ENCODE data around the gene SLC30A4.
"Not testable (repeated sequence)": the region's sequence is repeated elsewhere in the genome, so short reads cannot be mapped to it uniquely, and the experiment has no call there.

The SLC30A4 gene, protein sequence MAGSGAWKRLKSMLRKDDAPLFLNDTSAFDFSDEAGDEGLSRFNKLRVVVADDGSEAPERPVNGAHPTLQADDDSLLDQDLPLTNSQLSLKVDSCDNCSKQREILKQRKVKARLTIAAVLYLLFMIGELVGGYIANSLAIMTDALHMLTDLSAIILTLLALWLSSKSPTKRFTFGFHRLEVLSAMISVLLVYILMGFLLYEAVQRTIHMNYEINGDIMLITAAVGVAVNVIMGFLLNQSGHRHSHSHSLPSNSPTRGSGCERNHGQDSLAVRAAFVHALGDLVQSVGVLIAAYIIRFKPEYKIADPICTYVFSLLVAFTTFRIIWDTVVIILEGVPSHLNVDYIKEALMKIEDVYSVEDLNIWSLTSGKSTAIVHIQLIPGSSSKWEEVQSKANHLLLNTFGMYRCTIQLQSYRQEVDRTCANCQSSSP

DNA sequence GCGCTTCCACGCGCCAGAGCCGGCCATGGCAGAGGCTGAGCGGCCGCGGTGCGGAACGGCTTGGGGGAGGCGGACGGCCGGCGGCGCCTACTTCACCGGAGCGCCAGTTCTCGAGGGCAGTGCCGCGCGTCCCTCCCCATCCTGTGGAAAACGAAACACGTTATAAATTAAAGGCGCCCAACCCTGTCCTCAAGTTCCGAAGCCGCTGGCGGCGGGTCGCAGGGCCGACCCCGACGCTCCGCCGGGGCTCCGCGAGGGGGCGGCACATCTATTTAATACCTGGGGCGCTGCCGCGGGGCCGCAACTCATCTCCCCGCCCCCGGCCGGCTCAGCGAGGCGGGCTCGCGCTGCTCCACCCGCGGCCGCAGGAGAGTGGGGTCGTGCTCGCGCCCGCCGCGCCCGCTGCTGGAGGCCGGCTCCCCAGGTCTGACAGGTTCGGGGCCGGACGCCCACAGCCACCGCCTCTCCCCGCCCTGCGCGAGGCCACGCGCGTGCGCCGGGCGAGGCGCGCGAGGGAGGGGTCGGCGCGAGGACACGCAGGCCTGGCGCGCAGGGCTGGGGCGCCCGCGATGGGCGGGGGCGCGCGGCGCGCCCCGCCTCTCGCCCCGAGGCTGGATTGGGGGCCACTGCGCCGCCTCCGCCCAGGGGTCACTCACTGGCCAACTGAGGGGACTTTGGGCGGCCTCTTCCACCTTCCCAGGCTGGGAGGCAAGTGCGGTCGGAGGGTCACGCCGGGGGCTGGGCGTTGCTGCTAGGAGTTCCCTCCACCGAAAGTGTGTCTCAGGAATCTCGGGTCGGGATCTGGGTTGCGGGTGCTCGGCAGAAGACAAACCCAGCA, at the start of gene SLC30A4:
Gene SLC30A4, minus strand, starts transcription at position 428 of the 838 bp plus-strand sequence. Its CDS starts 401 bp downstream, at position 27.
- peak; percentile 62 for DNase-seq (ENCODE audit: low read depth)

DNA sequence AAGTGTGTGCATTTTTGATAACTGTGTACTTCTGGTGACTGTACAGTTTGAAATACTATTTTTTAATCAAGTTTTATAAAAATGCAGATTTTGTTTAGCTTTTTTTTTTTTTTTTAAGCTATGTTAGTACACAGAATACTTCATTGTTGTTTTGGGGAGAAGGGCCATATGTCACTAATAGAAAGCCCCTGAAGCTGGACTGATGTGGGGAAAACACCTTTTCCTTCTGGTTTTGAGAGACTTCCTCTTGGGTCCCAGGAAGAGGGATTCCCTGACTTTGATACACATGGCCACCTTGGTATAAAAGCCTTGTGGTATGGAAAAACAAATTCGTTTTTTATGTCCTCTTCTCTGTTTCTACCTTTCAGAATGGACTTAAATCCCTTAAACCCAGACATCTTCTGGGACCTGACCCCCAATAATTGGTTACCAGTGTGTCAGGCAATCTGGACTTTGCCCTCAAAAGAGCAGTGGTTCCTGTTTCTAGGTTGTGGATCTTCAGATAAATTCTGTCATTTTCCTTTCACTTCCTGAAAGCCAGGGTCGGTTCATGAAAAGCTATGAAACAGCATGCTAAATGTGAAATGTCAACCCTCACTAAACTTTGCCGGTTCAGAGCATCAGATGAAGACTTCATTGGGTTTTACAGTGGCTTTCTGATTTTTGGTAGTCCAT, 33.5 kb upstream of the SLC30A4 start:
- DNase-seq (ENCODE audit: low read depth), result no peak

DNA sequence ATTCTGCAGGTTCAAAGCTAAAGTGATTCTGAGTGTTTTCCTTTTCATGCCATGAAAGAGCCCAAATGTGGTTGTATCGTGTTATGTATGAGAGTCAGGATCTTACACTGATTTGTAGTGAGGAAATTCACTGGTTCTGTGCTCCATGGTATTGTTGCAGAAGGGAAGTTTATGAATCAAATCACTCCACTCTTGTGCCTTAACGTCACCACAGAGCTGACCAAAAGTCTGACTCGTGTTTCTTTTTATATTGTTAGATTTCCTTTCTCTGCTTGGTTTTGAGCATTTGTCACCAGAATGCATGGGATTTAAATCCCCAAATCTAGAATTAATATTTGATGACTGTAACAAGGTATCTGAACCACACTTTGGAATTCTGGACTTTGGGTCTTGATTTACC, 29.1 kb upstream of the SLC30A4 start:
- no peak for DNase-seq (ENCODE audit: low read depth)

DNA sequence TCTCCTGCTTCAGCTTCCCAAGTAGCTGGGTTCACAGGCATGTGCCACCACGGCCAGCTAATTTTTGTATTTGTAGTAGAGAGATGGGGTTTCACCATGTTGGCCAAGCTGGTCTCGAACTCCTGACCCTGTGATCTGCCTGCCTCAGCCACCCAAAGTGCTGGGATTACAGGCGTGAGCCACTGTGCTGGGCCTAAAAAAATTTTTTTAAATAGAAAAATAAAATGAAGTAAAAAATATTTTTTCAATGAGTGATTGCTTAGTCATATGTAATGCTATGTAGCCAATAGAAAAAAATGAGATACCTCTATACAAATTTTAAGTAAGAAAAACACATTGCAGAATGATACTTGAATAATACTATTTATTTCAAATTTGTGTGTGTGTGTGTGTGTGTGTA, 27.9 kb upstream of the SLC30A4 start:
- DNase-seq (ENCODE audit: low read depth), result no peak

DNA sequence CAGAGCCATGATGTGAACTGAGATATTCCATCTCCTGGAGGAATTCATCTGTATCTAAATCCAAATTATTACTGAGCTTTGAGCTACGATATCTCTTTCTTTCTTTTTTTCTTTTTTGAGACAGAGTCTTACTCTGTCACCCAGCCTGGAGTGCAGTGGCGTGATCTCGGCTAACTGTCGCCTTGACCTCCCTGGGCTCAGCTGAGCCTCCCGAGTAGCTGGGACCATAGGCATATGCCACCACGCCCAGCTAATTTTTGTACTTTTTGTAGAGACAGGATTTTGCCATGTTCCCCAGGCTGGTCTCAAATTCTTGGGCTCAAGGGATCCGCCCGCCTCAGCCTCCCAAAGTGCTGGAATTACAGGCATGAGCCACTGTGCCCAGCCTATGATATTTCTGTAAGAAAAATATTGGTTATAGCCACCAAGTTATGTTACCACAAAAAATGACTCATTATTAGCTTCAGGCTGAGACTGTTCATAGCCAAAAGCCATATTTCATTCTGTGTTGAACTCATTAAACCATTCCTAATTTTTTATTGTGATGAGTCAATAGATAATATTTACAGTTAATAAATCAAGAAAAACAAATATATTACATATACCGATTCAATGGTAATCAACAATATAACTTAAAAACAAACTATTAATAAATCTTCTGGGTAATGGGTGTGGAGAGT, 27.1 kb upstream of the SLC30A4 start:
- DNase-seq (ENCODE audit: low read depth), result no peak

DNA sequence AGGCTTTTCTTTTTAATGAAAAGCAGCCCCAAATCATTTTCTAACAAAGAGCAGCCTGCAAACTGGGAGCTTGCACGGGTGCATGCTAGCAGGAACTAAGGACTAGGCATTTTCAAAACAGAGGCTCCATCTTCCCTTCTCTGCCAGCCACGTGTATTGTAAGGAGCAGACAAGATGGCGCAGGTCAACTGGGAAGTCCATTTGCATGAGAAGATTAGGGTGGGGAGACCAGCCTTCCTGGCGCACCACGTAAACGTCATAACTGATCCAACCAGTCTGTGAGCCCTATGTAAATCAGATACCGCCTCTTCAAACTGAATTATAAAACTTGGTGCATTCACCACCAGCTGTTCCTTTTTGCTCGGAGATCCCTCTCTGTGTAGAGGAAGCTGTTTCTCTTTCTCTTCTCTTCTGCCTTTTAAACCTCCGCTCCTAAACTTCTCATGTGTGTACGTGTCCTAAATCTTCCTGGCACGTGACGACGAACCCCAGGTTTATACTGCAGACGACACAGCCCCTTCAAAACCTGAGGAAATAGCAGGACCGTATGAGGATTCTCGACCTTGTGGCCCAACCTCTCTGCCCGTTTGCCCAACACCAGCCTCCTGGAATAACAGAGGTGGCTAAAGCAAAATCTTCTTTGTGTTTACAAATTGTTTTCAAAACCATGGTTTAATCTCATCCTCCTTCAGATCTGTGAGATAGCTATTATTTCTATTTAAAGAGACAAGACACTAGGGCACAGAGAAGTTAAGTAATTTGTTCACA, 26.4 kb upstream of the SLC30A4 start:
- DNase-seq (ENCODE audit: low read depth), result no peak

DNA sequence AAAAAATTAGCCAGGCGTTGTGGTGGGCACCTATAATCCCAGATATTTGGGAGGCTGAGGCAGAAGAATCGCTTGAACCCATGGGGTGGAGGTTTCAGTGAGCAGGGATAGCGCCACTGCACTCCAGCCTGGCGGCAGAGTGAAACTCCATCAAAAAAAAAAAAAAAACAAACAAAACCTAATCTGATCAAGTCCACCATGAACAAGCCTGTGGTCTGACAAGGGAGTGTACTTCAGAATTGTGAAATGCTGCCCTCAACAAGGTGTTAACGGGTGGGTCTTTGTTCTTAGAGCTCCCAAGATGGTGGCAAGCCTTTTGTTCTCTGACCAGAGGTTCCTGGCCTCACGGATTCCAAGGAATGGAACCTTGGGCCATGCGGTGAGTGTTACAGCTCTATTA, 24.2 kb upstream of the SLC30A4 start:
- no peak for DNase-seq (ENCODE audit: low read depth)

DNA sequence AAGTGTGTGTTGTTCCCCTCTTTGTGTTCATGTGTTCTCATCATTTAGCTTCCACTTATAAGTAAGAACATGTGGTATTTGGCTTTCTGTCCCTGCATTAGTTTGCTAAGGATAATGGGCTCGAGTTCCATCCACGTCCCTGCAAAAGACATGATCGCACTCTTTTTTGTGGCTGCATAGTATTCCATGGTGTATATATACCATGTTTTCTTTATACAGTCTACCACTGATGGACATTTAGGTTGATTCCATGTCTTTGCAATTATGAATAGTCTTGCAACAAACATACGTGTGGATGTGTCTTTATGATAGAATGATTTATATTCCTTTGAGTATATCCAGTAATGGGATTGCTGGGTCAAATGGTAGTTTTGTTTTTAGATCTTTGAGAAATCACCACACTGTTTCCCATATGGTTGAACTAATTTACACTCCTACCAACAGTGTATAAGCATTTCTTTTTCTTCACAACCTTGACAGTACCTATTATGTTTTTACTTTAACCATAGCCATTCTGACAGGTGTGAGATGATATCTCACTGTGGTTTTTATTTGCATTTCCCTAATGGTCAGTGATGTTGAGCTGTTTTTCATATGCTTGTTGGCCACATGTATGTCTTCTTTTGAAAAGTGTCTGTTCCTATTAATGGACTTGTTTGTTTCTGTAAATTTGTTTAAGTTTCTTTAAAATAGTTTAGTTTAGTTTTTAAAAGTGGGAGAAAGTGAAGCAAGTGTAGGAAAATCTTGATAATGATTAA, 21.9 kb upstream of the SLC30A4 start:
- DNase-seq (ENCODE audit: low read depth), result no peak

DNA sequence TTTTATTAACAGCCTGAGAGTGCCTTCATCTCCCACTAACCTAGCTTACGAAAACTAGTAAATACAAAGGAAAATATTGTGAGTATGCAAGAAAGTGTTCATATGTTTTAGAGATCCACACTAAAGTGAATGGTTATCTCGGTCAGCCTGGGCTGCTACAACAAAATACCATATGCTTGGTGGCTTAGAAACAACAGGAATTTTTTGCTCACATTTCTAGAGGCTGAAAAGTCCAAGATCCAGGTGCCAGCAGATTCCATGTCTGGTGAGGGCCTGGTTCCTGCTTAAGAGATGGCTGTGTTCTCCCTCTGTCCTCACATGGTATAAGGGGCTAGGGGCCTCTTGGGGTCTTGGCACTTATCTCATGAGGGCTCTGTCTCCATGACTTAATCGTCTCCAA, 20.5 kb upstream of the SLC30A4 start:
- no peak for DNase-seq (ENCODE audit: low read depth)

DNA sequence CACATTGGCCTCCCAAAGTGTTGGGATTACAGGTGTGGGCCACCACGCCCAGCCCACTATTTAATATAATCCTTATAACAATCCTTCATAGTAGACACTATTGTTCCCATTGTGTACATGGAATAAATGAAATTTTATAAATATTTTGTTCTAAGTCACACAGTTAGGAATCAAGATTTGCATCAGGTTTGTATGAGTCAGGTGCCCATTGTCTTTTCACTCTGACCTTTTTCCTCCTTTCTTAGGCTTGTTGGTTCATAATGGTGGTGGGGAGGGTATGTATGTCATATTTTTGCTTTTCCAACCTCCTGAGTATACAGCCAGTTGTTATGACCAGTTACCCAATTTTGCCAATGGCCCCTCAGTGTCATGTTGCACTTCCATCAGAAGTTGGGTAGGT, 18.0 kb upstream of the SLC30A4 start:
- DNase-seq (ENCODE audit: low read depth), result no peak

DNA sequence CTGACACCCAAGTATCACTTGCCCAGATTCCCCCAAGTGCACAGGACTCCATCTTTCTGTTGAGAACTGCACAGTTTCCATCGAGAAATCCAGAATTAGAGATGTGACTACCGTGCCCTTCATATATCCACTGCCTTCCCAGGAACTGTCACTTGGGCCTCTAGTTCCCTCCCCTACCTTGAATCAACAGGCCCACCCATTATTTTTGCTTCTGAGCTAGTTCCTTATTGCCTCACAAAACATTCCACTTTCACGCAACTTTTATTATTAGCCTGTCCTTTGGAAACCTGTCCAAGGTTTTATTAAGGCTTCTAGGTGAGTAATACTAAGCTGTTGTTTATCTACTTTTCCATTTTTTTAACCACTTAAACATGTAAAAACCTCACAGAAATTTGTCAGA, 17.1 kb upstream of the SLC30A4 start:
- DNase-seq (ENCODE audit: low read depth), result no peak

DNA sequence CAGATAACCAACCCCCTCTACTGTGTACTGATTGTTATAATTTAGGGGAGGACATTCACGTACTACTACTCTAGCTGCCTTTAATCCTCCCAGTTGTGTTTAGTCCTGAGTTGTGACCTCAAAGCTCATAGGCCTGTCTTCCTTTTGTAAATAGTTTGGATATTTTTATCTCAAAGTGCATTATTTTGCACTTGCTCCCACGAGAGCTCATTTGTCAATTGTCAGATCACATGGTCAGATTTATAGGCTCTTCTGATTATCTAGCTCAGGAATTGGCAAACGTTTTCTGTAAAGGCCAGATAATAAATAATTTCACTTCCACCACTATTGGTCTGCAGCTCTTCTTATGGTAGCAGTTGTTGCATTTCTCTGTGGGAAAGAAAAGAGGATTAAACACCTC, 14.4 kb upstream of the SLC30A4 start:
- DNase-seq (ENCODE audit: low read depth), result no peak

DNA sequence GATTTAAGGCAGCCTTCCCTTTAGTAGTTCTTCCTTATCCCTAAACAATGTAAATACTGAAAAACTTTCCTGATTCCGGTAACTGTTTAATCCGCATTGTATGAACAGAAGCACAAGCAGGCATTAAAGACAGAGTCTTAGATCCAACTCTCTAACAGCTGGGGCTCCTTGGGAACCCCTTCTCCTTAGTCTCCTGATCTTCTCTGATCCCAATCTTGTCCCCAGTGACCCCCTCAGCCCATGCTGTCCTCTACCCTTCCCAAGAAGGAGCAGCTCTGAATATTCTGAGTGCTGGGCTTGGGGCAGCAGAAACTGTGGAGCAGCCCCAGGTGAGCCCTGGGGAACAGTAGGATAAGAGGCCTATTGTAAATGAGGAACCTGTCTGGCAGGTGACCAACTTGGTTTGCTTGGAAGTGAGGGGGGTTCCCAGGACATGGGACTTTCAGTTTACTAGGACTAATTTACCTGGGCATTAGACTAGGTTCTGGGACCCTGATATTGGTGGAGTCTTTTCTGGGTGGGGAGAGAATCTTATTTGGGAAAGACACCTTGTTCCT, 13.0 kb upstream of the SLC30A4 start:
- no peak for DNase-seq (ENCODE audit: low read depth)

DNA sequence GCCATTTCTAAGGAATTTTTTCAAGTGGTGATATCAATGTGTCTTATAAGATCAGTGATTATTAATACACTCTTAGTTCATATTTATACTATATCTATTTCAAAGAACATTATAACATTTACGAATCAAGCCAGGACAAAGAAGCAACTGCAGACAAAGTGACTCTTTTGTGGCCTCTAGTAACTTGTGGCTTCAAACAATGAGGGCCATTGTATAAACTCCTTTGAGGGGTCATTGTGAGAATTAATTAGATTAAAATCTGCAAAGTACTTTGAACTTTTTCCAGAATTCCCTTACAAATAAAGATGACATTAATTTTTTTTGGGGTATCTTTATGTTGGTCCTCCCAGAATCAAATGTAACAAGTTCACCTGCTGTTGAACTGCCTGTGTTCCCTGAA, 12.3 kb upstream of the SLC30A4 start:
- no peak for DNase-seq (ENCODE audit: low read depth)

DNA sequence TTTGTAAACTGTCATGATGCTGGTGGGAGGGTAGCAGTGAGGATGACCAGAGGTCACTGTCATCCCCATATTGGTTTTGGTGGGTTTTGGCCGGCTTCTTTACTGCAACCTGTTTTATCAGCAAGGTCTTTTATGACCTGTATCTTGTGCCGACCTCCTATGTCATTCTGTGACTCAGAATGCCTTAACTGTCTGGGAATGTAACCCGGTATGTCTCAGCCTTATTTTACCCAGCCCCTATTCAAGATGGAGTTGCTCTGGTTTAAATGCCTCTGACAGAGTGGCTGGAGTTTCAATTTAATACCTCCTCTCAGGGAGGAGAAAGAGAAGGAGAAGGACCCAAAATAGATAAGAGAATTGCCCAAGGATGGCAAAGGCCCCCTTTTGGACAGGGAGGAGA, 10.3 kb upstream of the SLC30A4 start:
- DNase-seq (ENCODE audit: low read depth), result not testable (repeated sequence)

DNA sequence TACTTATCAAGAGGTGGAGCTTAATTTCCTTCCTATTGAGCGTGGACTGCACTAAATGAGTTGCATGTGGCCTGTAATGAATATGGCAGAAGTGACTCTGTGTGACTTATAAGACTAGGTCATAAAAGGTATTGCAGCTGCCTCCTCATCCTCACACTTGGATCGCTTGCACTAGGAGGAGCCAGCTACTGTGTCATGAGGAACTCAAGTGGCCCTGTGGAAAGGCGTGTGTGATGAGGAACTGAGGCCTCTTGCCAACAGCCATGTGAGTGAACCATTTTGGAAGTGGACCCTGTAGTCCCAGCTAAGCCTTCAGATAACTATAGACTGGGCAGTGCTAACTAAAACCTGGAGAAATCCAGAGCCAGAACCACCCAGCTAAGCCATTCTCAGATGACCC, 7.1 kb upstream of the SLC30A4 start:
- no peak for DNase-seq (ENCODE audit: low read depth)

DNA sequence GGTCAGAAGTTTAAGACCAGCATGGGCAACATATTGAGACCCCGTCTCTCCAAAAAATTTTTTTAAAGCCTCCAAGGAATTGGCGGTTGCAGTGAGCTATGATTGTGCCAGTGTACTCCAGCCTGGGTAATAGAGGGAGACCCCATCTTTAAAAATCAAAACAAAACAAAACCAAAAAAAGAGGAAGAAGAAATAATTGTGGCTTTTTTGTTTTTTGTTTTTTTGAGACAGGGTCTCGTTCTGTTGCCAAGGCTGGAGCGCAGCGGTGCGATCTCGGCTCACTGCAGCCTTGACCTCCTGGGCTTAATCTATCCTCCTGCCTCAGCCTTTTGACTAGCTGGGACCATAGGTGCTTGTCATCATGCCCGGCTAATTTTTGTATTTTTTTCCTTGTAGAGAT, 4.5 kb upstream of the SLC30A4 start:
- no peak for DNase-seq (ENCODE audit: low read depth)

DNA sequence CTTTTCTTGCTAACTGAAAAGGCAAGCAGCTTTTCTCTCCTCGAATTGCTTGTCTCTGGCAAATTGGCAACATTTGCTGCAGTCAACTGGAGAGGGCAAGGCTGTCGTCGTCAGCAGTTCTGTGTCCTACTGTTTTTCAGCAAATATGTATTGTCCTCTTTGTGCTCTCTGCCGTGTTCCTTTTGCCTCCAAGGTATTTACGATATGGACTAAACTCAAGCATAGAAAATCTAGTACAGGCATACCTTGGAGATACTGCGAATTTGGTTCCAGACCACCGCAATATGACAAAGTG, 558 bp upstream of the SLC30A4 start:
- no peak for DNase-seq (ENCODE audit: low read depth)

DNA sequence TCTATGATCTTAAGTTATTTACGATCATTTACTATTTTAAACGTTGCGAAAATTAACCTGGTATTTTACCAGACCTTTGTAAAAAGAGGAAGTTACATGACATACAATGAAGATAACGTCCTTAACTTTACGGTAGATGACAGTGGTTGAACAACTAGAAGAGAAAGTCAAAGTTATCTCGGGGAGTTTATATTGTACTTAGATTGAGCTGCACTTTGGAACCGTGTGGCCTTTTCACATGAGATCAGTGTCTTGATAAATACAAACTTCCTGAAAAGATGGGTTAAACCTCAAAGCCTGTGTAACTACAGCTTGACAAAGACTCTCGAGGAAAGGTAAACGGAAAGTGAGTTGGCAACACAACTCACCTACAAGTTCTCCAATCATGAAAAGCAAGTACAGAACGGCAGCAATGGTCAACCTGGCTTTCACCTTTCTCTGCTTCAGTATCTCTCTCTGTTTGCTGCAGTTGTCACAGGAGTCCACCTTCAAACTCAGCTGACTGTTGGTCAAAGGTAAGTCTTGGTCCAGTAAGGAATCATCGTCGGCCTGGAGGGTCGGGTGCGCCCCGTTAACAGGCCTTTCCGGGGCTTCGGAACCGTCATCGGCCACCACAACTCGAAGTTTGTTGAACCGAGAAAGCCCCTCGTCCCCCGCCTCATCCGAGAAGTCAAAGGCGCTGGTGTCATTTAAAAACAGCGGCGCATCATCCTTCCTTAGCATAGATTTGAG, 793 bp downstream of the SLC30A4 start:
- DNase-seq (ENCODE audit: low read depth), result no peak

DNA sequence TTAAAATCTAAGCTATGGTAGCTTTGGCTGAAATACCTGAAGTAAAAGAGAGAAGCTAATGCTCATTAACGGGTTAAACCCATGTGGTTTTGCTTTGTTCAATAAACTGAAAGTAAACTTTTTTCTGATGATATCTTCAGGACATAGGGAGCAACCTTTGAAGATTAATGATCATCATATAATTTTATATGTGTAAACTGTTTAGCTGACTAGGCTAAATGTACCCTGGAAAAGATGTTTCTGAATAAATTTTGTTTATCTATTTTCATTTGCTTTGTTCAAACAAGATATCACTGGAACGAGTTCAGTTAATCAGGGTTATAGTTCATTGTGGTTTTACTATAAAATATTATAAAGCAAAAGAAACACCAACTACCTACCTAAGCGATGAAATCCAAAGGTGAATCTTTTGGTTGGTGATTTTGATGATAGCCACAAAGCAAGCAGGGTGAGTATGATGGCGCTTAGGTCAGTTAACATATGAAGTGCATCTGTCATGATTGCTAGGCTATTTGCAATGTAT, 11.7 kb downstream of the SLC30A4 start:
- no peak for DNase-seq (ENCODE audit: low read depth)

Data from stimulated activated CD8-positive, alpha-beta memory T cell treated with anti-CD3 and anti-CD28 coated beads, Interleukin-12 subunit alpha, Interleukin-12 subunit beta, amount 100 ng/mL, for 4 hours (primary cell).